GM12891 (cell line): ENCODE results near the gene SOX9.

Experiments
- DNase-seq: peaks from one replicate; pipeline ENCODE4 v3.0.0; 2011; ENCODE audit warnings: low spot score; ENCODE audit not compliant: insufficient read length
- FAIRE-seq: peaks from 2 replicates; lab custom pipeline; 2011; peaks lifted over from hg19 to GRCh38; lab: Jason Lieb, UNC
- PAX5 ChIP-seq: IDR thresholded peaks from 2 replicates; pipeline ENCODE4 v1.6.1; 2011; ENCODE audit warnings: low read length, moderate library complexity, mild to moderate bottlenecking; ENCODE audit not compliant: insufficient read depth, severe bottlenecking
- POLR2A ChIP-seq: IDR thresholded peaks from 2 replicates; pipeline ENCODE4 v1.6.1; 2011; ENCODE audit warnings: low read depth, low read length, control low read depth
- POLR2AphosphoS5 ChIP-seq: IDR thresholded peaks from 2 replicates; pipeline ENCODE4 v1.6.1; 2011; ENCODE audit warnings: low read depth, low read length, control low read depth
- POU2F2 ChIP-seq: IDR thresholded peaks from 2 replicates; pipeline ENCODE4 v1.6.1; 2011; ENCODE audit warnings: low read depth, mild to moderate bottlenecking, control low read depth, low read length, moderate library complexity
- SPI1 ChIP-seq: IDR thresholded peaks from 2 replicates; pipeline ENCODE4 v1.6.1; 2011; ENCODE audit warnings: low read depth, low read length, control low read depth
- TAF1 ChIP-seq: IDR thresholded peaks from 2 replicates; pipeline ENCODE4 v1.6.1; 2011; ENCODE audit warnings: low read depth, low read length, control low read depth

SOX9 gene

DNA sequence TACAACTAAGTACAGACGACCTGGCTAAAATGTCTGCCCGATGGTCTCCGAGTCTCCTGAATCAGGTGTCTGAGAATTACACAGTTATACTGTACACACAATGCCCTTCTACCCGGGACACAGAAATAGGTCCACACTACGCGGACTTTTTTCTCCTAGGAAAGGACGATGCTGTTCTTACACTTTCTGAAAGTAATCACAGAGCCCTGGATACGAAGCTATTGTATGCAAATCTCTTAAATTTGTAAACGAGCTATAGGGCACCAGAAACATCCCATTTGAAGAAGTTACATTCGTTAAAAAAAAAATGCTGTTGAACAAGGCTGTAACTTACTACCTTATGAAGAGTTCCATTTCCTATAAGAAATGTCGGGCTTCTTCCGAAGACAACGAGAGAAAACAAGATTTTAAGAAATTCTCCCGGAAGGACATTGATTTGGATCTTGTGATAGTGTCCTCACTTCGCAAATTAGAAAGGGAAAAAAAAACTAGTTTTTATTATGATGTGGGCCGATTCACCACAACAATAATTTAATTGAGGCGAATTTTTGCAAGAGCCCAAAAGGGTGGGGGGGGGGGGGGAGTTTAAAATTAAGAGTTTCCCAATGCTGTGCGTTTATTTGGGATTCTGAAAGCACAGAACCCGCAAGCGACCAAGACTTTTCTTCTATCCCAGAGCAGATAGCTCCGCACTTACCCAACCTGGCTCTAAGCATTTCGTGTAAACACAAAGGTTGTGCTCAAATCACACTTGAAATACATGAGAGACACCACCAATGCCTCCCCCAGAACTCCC, 1.5 kb upstream of the SOX9 start:
- no peak for TF ChIP-seq PAX5
- no peak for TF ChIP-seq POLR2AphosphoS5
- no peak for TF ChIP-seq TAF1
- TF ChIP-seq SPI1 = no peak
- no peak for TF ChIP-seq POLR2A
- no peak for TF ChIP-seq POU2F2
- no peak for DNase-seq
- FAIRE-seq = no peak

- TF ChIP-seq TAF1 (no peak), POLR2A (no peak), POU2F2 (no peak), SPI1 (no peak), POLR2AphosphoS5 (no peak), PAX5 (no peak)
- DNase-seq = no peak
These were observed 763 bp upstream of the SOX9 start for GRCh38 chr17:72119873-72120641.

DNA sequence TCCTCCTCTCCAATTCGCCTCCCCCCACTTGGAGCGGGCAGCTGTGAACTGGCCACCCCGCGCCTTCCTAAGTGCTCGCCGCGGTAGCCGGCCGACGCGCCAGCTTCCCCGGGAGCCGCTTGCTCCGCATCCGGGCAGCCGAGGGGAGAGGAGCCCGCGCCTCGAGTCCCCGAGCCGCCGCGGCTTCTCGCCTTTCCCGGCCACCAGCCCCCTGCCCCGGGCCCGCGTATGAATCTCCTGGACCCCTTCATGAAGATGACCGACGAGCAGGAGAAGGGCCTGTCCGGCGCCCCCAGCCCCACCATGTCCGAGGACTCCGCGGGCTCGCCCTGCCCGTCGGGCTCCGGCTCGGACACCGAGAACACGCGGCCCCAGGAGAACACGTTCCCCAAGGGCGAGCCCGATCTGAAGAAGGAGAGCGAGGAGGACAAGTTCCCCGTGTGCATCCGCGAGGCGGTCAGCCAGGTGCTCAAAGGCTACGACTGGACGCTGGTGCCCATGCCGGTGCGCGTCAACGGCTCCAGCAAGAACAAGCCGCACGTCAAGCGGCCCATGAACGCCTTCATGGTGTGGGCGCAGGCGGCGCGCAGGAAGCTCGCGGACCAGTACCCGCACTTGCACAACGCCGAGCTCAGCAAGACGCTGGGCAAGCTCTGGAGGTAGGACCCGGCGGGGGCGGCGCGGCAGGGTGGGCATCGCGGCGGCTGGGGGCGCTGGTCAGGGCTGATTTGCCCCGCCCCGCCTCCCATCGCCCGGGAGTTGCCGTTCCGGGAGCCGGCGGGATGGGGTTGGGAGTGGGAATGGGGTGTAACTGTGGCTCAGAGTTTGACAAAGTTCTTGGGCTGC, 567 bp downstream of the SOX9 start:
- DNase-seq (no peak), FAIRE-seq (peak; percentile 35)
- TF ChIP-seq TAF1 = no peak
- no peak for TF ChIP-seq POLR2A
- no peak for TF ChIP-seq PAX5
- no peak for TF ChIP-seq SPI1
- TF ChIP-seq POU2F2 = no peak
- no peak; the same call in 1 of the 2 replicates for TF ChIP-seq POLR2AphosphoS5

More at GRCh38 chr17:72119873-72120641, 763 bp upstream of the SOX9 start:
- peak; percentile 31 for FAIRE-seq

- TF ChIP-seq POLR2AphosphoS5 = no peak; the same call in 1 of the 2 replicates
- peak; percentile 85 for TF ChIP-seq SPI1
- FAIRE-seq (no peak), DNase-seq (no peak)
These were observed 1.4 kb downstream of the SOX9 start for GRCh38 chr17:72122010-72122764.

GRCh38 chr17:72122765-72123529, 2.1 kb downstream of the SOX9 start:
- FAIRE-seq (peak; percentile 43), DNase-seq (no peak)
- TF ChIP-seq POU2F2 (no peak), TAF1 (no peak), POLR2AphosphoS5 (no peak), POLR2A (no peak), PAX5 (no peak), SPI1 (no peak)

DNA sequence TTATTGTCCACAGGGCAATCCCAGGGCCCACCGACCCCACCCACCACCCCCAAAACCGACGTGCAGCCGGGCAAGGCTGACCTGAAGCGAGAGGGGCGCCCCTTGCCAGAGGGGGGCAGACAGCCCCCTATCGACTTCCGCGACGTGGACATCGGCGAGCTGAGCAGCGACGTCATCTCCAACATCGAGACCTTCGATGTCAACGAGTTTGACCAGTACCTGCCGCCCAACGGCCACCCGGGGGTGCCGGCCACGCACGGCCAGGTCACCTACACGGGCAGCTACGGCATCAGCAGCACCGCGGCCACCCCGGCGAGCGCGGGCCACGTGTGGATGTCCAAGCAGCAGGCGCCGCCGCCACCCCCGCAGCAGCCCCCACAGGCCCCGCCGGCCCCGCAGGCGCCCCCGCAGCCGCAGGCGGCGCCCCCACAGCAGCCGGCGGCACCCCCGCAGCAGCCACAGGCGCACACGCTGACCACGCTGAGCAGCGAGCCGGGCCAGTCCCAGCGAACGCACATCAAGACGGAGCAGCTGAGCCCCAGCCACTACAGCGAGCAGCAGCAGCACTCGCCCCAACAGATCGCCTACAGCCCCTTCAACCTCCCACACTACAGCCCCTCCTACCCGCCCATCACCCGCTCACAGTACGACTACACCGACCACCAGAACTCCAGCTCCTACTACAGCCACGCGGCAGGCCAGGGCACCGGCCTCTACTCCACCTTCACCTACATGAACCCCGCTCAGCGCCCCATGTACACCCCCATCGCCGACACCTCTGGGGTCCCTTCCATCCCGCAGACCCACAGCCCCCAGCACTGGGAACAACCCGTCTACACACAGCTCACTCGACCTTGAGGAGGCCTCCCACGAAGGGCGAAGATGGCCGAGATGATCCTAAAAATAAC, 3.0 kb downstream of the SOX9 start:
- FAIRE-seq = no peak
- TF ChIP-seq SPI1 (no peak), POLR2AphosphoS5 (no peak)
- no peak for DNase-seq

GRCh38 chr17:72124438-72124775, 3.6 kb downstream of the SOX9 start:
- no peak for TF ChIP-seq POLR2A
- TF ChIP-seq POLR2AphosphoS5 = no peak
- TF ChIP-seq TAF1 = no peak
- no peak for TF ChIP-seq POU2F2
- FAIRE-seq (no peak), DNase-seq (no peak)
